ENCODE results near the gene TMED3. TPM values are rescaled to one million over a fixed set of nuclear protein-coding genes. Genes with fewer than 3 reads are reported as not detected.

The TMED3 gene
- total RNA-seq, 1 donor from 2014 or later: 75.4 TPM

DNA sequence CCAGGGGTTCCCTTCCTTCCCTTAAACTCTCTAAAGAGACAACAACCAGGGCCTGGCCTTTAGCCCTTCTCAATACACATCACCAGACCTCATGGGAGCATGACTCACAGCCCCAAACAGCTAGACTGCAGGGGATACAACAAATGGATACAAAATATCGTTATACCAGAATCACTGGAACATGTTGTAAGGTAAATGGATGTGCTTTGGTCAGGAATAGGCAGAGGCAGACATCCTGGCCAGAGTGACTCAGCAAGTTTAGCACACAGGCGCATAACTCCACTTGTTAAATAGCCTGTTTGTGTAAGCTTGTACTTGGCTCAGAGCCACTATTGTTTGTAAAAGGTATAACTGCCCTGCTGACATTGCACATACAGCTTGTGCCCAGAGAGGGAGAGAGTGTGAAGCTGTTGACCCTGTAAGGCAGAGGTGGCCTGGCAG, 18.3 kb downstream of the TMED3 start:
- H3K4me3 ChIP-seq: no peak overlapping the region
- TF ChIP-seq POLR2AphosphoS5 (IDR thresholded peaks at IDR 0.05; ENCODE audit: insufficient read depth in 1 of 2, low read depth in 1 of 2) (no peak), POLR2A (IDR thresholded peaks at IDR 0.05) (no peak)
- TF ChIP-seq, protein P1, sequence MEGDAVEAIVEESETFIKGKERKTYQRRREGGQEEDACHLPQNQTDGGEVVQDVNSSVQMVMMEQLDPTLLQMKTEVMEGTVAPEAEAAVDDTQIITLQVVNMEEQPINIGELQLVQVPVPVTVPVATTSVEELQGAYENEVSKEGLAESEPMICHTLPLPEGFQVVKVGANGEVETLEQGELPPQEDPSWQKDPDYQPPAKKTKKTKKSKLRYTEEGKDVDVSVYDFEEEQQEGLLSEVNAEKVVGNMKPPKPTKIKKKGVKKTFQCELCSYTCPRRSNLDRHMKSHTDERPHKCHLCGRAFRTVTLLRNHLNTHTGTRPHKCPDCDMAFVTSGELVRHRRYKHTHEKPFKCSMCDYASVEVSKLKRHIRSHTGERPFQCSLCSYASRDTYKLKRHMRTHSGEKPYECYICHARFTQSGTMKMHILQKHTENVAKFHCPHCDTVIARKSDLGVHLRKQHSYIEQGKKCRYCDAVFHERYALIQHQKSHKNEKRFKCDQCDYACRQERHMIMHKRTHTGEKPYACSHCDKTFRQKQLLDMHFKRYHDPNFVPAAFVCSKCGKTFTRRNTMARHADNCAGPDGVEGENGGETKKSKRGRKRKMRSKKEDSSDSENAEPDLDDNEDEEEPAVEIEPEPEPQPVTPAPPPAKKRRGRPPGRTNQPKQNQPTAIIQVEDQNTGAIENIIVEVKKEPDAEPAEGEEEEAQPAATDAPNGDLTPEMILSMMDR (IDR thresholded peaks at IDR 0.05): no peak
- H3K27ac ChIP-seq: no peak overlapping the region
- H3K36me3 ChIP-seq: no peaks in the 10 kb centered on the region
- H3K4me1 ChIP-seq: no peaks in the 10 kb centered on the region
- H3K27me3 ChIP-seq: no peaks in the 10 kb centered on the region
- intact Hi-C loops (cut with DNase I): no loop called here
- no peak for DNase-seq (ENCODE audit: extremely low spot score in 2 of 2)
- H3K9me3 ChIP-seq: no peaks in the 10 kb centered on the region

DNA sequence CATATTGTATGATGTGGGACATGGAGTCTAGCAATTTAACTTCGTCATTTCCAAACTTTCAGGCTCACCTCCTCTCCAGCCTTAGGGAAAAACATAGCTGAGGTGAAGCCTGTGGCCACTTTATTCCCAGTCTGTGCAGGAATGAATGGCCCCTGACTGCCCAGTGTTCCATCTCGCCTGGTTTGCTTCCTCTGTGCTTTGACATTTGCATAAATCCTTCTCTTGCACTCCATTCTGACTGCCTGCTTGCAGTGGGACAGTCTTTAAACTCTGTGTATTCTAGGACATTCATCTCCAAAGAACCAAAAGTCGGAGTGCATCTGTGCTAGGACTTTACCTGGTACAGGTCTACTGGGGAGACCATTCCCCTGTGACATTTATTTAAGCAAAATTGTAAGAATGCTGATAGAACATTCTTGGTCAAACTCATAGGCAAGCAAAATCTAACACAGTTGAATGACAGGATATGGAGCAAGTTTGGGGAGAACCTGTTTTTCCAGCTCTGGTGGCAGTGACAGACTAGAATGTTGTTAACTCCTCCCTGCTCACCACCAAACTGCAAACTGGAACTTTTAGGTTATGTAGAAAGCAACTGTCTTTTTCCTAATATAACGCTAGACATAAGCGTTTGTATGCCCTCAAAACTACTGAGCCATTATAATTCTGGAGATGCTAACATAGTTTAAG, 22.1 kb downstream of the TMED3 start:
- peak in 1 of 2 donors; percentile 5 for DNase-seq (ENCODE audit: extremely low spot score in 2 of 2)

DNA sequence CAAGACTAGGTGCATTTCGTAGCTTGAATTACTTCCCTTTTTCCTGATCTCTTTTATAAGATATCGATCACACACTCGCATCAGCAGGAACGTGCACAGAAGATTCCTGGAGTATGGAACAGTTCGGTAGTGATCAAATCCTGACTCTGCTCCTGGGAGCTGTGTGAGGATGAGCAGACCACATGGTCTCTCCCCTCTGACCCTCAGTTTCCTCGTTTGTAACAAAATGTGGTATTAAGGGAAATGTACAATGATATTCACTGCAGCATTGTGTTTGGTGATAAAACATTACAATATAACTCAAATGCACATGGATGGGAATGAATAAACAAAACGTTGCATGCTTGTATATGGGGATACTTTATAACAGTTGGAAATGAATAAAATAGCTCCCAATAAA, 26.7 kb downstream of the TMED3 start:
- Histone ChIP-seq H3K9me3 (no peaks in the 10 kb centered on the region), H3K4me1 (no peaks in the 10 kb centered on the region), H3K27me3 (no peaks in the 10 kb centered on the region), H3K4me3 (no peak overlapping the region), H3K27ac (no peak overlapping the region), H3K36me3 (no peaks in the 10 kb centered on the region)
- DNase-seq (ENCODE audit: extremely low spot score in 2 of 2): no peak
- no peak for TF ChIP-seq POLR2A (IDR thresholded peaks at IDR 0.05)
- TF ChIP-seq, protein P1 (IDR thresholded peaks at IDR 0.05): no peak
- TF ChIP-seq POLR2AphosphoS5 (IDR thresholded peaks at IDR 0.05; ENCODE audit: insufficient read depth in 1 of 2, low read depth in 1 of 2): no peak
- intact Hi-C loops (cut with DNase I): no loop called here

More for the DNA sequence above, 22.1 kb downstream of the TMED3 start:
- Histone ChIP-seq H3K27ac (no peak overlapping the region), H3K27me3 (no peaks in the 10 kb centered on the region), H3K36me3 (no peaks in the 10 kb centered on the region), H3K4me3 (no peak overlapping the region), H3K4me1 (no peaks in the 10 kb centered on the region), H3K9me3 (no peaks in the 10 kb centered on the region)
- intact Hi-C loops (cut with DNase I): no loop called here
- TF ChIP-seq, protein P1 (IDR thresholded peaks at IDR 0.05): no peak
- peak in 1 of 2 donors; percentile 22 for TF ChIP-seq POLR2AphosphoS5 (IDR thresholded peaks at IDR 0.05; ENCODE audit: insufficient read depth in 1 of 2, low read depth in 1 of 2)

DNA sequence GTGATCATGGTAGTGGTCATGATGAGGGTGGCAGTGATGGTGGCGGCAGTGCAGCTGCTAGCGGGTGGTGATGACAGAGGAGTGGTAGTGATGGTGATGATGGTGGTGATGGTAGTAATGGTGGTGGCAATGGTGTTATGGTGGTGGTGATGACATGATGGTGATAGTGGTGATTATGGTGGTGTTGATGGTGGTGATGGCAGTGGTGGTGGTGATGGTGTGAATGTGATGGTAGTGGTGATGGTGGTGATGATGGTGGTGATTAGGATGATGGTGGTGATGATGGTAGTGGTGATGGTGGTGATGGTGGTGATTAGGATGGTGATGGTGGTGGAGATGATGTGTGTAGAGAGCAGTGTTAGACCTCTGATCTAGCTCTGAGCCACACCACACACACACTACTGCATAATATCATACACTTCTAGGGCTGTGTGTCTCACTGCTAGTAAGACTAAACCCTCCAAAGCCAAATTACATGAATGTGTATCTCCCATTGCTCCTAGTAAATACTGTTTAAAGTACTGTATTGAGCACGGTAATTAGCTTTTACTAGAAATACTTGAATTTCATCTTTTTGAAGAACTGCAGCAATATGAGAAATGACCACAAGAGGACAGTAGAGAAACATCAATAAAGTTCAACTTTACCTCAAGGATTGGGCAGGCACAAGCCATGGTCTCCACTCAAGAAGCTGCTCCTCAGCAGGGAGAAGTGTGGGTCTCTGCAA, 28.8 kb downstream of the TMED3 start:
- DNase-seq (ENCODE audit: extremely low spot score in 2 of 2): no peak
- intact Hi-C loops (cut with DNase I): no loop called here
- no peaks in the 10 kb centered on the region for H3K36me3 ChIP-seq
- H3K4me3 ChIP-seq: no peak overlapping the region
- no peak overlapping the region for H3K27ac ChIP-seq
- no peak for TF ChIP-seq POLR2AphosphoS5 (IDR thresholded peaks at IDR 0.05; ENCODE audit: insufficient read depth in 1 of 2, low read depth in 1 of 2)
- TF ChIP-seq, protein P1 (IDR thresholded peaks at IDR 0.05): peak in 1 of 3 experiments; percentile 38
- no peaks in the 10 kb centered on the region for H3K4me1 ChIP-seq
- H3K27me3 ChIP-seq: no peaks in the 10 kb centered on the region
- H3K9me3 ChIP-seq: no peaks in the 10 kb centered on the region

DNA sequence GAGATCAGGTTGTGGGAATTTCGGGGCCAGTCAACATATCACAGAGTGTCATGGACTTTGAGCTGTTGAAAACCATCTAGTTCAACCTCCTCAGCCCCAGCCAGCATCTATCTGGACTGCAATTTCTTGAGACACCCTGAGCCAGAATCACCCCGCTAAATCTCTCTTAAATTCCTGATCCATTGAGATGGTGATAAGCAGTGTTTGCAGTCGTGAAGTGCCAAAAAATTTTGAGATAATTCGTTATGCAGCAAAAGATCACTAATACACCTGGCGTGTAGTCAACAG, 29.3 kb downstream of the TMED3 start:
- intact Hi-C loops (cut with DNase I): no loop called here
- Histone ChIP-seq H3K36me3 (no peaks in the 10 kb centered on the region), H3K4me3 (no peak overlapping the region), H3K27me3 (no peaks in the 10 kb centered on the region), H3K27ac (no peak overlapping the region), H3K4me1 (no peaks in the 10 kb centered on the region), H3K9me3 (no peaks in the 10 kb centered on the region)
- DNase-seq (ENCODE audit: extremely low spot score in 2 of 2): no peak
- TF ChIP-seq POLR2AphosphoS5 (IDR thresholded peaks at IDR 0.05; ENCODE audit: insufficient read depth in 1 of 2, low read depth in 1 of 2) (no peak), POLR2A (IDR thresholded peaks at IDR 0.05) (no peak)
- TF ChIP-seq, protein P1 (IDR thresholded peaks at IDR 0.05): no peak
